ENCODE results near the gene CCDC172.
"Not testable (repeated sequence)": the region's sequence is repeated elsewhere in the genome, so short reads cannot be mapped to it uniquely, and the experiment has no call there.

CCDC172 gene

DNA sequence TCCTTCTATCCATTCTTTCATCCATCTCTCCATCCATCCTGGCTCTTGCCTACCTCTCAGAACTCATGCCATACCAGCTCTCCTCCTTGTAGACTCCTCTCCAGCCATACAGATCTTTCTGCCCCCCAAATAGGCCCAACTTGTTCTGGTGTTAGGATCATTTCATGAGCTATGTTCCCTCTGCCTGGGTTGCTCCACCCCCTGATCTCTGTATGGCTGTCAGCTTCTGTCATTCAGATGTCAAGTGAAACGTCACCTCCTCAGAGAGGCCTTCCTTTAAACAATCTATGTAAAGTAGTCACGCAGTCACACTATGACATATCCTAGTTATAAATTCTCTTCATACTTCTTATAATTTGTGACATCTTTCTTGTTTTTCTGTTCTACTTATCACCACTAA lies 61.1 kb downstream of the CCDC172 start:
- Mint-ChIP-seq H3K4me1 (no peaks in the 10 kb centered on the region), H3K27ac (no peak overlapping the region), H3K9me3 (no peaks in the 10 kb centered on the region), H3K27me3 (peaks cover 4% of the 10 kb centered on the region), H3K36me3 (ENCODE audit: low read depth) (no peaks in the 10 kb centered on the region), H3K4me3 (no peak overlapping the region)
- DNase-seq (no peak), ATAC-seq (no peak)

DNA sequence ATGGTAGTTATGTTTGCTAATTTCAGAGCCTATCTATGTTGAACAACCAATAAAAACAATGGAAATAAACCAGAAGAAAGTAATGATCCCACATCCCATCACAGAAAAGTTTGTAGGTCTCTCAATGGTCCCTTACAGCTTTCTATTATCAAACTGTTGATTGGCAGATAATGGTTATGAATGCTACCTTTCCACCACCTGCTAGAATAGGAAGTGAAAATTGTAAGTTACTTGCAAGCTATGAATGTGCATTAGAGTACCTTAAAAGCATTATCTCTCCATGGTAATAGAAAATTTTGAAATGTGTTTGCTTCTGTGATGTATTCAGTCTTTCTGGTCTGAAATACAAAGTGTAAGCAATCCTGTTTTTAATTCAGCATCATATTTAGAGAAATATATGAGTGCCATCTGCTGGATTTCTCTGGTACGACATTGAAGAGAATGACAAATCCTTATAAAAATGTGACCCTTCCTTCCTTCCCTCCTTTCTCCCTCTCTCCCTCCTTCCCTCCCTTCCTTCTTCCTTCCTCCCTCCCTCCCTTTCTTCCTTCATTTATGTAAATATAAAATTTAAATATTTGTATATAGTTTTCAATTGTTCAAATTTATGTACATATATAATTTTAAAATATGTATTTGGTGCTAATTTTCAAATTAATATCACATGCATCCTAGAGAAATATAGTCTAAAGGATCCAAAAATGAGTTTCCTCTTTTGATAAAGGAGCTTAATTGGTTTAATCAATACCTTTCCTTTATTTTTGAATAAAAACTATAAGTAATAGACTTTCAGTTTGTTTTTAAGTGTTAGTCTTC lies 62.0 kb downstream of the CCDC172 start:
- Mint-ChIP-seq H3K27ac (no peak overlapping the region), H3K4me1 (no peaks in the 10 kb centered on the region), H3K27me3 (peaks cover 7% of the 10 kb centered on the region), H3K9me3 (no peaks in the 10 kb centered on the region), H3K4me3 (no peak overlapping the region), H3K36me3 (ENCODE audit: low read depth) (no peaks in the 10 kb centered on the region)
- DNase-seq (no peak), ATAC-seq (no peak)

DNA sequence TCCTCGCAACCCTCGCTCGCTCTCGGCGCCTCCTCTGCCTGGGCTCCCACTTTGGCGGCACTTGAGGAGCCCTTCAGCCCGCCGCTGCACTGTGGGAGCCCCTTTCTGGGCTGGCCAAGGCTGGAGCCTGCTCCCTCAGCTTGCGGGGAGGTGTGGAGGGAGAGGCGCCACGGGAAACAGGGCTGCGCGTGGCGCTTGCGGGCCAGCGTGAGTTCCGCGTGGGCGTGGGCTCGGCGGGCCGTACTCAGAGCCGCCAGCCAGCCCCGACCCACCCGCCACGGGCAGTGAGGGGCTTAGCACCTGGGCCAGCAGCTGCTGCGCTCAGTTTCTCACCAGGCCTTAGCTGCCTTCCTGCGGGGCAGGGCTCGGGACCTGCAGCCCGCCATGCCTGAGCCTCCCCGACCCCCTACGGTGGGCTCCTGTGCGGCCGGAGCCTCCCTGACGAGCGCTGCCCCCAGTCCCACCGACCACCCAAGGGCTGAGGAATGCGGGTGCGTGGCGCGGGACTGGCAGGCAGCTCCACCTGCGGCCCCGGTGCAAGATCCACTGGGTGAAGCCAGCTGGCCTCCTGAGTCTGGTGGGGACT lies 69.1 kb downstream of the CCDC172 start:
- ATAC-seq; H3K4me1 Mint-ChIP-seq; H3K9me3 Mint-ChIP-seq; H3K36me3 Mint-ChIP-seq (ENCODE audit: low read depth); H3K27ac Mint-ChIP-seq; DNase-seq; H3K4me3 Mint-ChIP-seq; H3K27me3 Mint-ChIP-seq: not testable (repeated sequence)

DNA sequence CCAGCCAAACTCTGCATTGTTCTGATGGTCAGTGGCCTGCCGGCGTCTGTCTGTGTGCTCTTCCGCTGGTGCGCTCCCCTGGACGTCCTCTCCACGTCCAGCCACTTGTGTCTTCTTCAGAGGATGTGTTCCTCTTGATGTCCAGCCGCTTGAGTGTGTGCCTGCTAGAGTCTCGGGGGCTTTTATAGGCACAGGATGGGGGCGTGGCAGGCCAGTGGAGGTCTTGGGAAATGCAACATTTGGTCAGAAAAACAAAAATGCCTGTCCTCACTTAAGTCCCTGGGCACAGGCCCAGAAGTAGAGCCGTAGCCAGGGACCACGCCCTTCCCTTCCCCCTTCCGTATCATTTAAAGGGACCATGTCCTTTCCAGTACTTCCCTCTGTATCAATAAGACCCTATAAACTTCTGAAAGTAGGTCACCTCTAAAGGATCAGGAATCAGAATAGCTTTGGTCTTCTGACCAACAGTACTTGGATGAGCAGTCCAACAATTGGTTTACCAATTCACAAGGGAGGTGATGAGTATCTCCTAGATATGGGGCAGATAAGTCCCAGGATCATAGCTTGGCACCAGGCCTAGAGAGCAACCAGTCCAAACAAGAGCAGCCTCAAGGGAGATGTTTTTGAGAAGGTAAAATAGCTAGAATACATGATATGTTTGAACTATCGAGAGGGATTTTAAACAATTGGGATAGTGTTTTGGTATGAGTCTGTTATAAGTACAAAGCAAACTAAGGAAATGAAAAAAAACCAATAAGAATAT lies 71.2 kb downstream of the CCDC172 start:
- no peak for ATAC-seq
- Mint-ChIP-seq H3K27ac (no peak overlapping the region), H3K9me3 (no peaks in the 10 kb centered on the region), H3K4me1 (no peaks in the 10 kb centered on the region), H3K36me3 (ENCODE audit: low read depth) (no peaks in the 10 kb centered on the region), H3K27me3 (peaks cover 4% of the 10 kb centered on the region), H3K4me3 (no peak overlapping the region)
- no peak for DNase-seq

DNA sequence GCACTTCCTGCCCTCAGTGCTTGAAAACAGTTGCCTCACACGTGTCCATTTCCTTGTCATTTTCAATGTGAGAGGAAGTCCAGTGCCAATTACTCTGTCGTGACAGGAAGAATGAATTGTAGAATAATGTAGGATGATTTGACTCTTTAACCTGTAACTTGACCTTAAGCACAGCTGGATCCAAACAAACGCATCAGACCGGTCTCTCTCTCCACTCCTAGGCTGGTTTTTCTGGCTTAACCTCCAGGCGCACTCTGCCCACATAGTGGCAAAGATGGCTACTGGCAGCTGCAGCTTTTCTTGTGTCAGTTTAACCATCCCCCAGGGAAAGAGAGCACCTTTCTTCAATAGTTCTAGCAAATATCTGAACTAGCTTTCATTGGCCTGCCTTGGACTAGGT lies 74.0 kb downstream of the CCDC172 start:
- DNase-seq (no peak), ATAC-seq (no peak)
- Mint-ChIP-seq H3K4me3 (no peak overlapping the region), H3K9me3 (no peaks in the 10 kb centered on the region), H3K4me1 (no peaks in the 10 kb centered on the region), H3K27me3 (peaks cover 2% of the 10 kb centered on the region), H3K36me3 (ENCODE audit: low read depth) (no peaks in the 10 kb centered on the region), H3K27ac (no peak overlapping the region)

DNA sequence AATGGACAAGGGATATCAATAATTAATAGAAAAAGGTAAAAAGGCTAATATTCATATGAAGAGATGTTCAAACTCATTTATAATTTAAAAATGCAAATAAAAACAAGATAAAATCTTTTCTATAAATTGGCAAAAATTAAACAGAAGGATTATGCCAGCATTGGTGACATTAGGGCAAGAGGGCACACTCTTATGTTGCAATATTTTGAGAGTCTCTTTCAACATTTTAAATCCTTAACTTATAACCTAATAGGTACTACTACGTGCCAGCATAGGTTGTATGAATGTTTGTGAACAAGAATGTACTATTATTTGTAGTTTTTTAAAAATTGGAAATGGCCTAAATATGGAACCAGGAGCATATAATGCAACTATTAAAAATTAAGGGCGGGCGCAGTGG lies 78.6 kb downstream of the CCDC172 start:
- DNase-seq (no peak), ATAC-seq (no peak)
- Mint-ChIP-seq H3K36me3 (ENCODE audit: low read depth) (no peaks in the 10 kb centered on the region), H3K4me1 (no peaks in the 10 kb centered on the region), H3K27ac (no peak overlapping the region), H3K9me3 (peaks cover 4% of the 10 kb centered on the region), H3K4me3 (no peak overlapping the region), H3K27me3 (peaks cover 2% of the 10 kb centered on the region)

DNA sequence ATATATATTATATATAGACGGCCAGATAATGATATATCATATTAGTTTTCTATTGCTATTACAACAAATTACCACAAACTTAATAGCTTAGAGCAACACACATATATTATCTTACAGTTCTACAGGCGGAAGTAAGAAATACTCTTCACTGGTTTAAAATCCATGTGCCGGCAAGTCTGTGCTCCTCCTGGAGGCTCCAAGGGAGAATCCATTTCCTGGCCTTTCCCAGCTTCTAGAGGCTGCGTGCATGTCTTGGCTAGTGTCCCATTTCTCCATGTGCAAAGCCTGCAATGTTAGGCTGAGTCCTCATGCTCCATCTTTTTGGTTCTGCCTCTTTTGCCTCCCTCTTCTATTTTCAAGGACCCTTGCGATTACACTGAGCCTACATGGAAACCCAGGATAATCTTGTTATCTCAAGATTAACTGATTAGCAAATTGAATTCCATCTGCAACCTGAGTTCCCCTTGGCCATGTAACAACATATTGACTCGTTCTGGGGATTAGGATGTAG lies 79.5 kb downstream of the CCDC172 start:
- no peaks in the 10 kb centered on the region for H3K36me3 Mint-ChIP-seq (ENCODE audit: low read depth)
- ATAC-seq (no peak), DNase-seq (no peak)
- H3K9me3 Mint-ChIP-seq = peaks cover 4% of the 10 kb centered on the region
- H3K4me1 Mint-ChIP-seq = no peaks in the 10 kb centered on the region
- H3K4me3 Mint-ChIP-seq = no peak overlapping the region
- no peak overlapping the region for H3K27ac Mint-ChIP-seq
- H3K27me3 Mint-ChIP-seq = peaks cover 2% of the 10 kb centered on the region

- Mint-ChIP-seq H3K27me3 (peaks cover 4% of the 10 kb centered on the region), H3K9me3 (peaks cover 4% of the 10 kb centered on the region), H3K4me3 (no peak overlapping the region), H3K36me3 (ENCODE audit: low read depth) (no peaks in the 10 kb centered on the region), H3K4me1 (no peaks in the 10 kb centered on the region), H3K27ac (no peak overlapping the region)
- no peak for ATAC-seq
- no peak for DNase-seq
These were observed 84.5 kb downstream of the CCDC172 start for GRCh38 chr10:116408719-116409118.

DNA sequence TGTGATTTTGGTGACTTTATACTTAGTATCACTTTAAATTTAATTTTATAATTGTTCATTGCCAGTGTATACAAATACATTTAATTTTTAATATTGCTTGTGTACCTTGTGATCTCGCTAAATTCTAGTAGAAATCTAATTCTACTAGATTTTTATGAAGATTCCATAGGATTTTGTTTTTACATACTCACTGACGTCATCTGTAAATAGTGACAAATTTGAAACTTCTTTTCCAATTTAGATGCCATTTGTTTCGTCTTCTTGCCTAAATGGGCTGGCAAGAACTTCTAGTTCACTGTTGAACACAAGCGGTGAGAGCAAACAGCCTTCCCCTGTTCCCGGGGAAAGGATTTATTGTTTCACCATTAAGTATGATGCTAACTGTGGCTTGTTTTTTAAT lies 86.1 kb downstream of the CCDC172 start:
- Mint-ChIP-seq H3K27me3 (peaks cover 4% of the 10 kb centered on the region), H3K9me3 (peaks cover 4% of the 10 kb centered on the region), H3K4me3 (no peak overlapping the region), H3K27ac (no peak overlapping the region), H3K4me1 (no peaks in the 10 kb centered on the region), H3K36me3 (ENCODE audit: low read depth) (no peaks in the 10 kb centered on the region)
- no peak for DNase-seq
- ATAC-seq = no peak

DNA sequence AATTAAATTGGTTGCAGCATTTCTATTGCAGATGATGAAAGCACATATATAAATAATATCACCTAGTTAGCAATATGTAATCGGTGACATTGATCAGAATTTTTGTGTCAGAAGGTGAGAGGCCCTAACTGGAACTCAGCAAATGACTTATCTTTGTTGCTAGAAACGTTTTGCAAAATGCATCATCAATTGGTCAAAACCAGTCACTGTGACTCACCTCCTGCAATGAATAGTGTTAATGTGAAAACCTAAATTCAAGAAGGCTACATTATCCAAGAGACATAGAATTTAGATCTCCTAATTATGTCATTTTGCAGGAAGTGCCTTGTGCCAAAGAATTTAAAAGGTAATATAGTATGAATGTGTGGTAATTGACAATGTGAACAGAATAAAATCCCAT lies 93.6 kb downstream of the CCDC172 start:
- no peak overlapping the region for H3K4me3 Mint-ChIP-seq
- no peaks in the 10 kb centered on the region for H3K9me3 Mint-ChIP-seq
- no peaks in the 10 kb centered on the region for H3K4me1 Mint-ChIP-seq
- DNase-seq (no peak), ATAC-seq (no peak)
- H3K36me3 Mint-ChIP-seq (ENCODE audit: low read depth) = no peaks in the 10 kb centered on the region
- no peaks in the 10 kb centered on the region for H3K27me3 Mint-ChIP-seq
- no peak overlapping the region for H3K27ac Mint-ChIP-seq

DNA sequence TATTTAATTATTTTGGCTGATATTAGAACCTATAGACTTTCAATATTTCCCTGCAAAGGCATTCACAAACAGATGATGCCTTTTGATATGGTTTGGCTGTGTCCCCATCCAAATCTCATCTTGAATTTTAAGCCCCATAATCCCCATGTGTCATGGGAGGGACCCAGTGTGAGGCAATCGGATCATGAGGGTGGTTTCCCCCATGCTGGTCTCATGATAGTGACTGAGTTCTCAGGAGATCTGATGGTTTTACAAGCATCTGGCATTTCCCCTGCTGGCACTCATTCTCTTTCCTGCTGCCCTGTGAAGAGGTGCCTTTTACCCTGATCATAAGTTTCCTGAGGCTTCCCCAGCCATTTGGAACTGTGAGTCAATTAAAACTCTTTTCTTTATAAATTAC lies 94.1 kb downstream of the CCDC172 start:
- Mint-ChIP-seq H3K9me3 (no peaks in the 10 kb centered on the region), H3K27me3 (peaks cover 2% of the 10 kb centered on the region), H3K27ac (no peak overlapping the region), H3K4me3 (no peak overlapping the region), H3K36me3 (ENCODE audit: low read depth) (no peaks in the 10 kb centered on the region), H3K4me1 (no peaks in the 10 kb centered on the region)
- ATAC-seq (no peak), DNase-seq (no peak)

DNA sequence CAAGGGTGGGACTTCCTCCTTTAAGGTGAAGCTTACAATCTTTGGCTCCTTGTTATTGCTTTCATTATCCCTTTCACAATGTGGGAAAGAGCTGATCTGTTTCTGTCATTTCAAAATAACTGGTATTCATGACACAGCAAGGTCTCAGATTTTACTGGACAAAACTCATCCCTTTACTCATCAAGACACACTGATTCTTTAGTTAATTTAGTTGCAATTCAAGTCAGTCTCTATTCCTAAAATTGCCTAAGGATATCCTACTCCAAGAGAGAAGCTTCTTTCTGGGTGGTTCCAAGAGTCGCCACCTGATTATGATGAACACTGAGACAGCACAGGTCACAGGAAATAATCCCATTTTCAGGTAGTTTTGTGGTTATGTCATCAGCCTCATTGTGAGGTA lies 97.6 kb downstream of the CCDC172 start:
- no peak for DNase-seq
- Mint-ChIP-seq H3K9me3 (no peaks in the 10 kb centered on the region), H3K4me3 (no peak overlapping the region), H3K27ac (no peak overlapping the region), H3K27me3 (peaks cover 5% of the 10 kb centered on the region), H3K36me3 (ENCODE audit: low read depth) (no peaks in the 10 kb centered on the region), H3K4me1 (no peaks in the 10 kb centered on the region)
- ATAC-seq = no peak

GRCh38 chr10:116427671-116428070 lies 103.4 kb downstream of the CCDC172 start, which contains the start of gene PNLIPRP3:
Gene PNLIPRP3 (plus strand): TSS chr10:116427847. CDS start chr10:116428013, 166 bp downstream.
- no peaks in the 10 kb centered on the region for H3K4me1 Mint-ChIP-seq
- H3K9me3 Mint-ChIP-seq = no peaks in the 10 kb centered on the region
- DNase-seq = no peak
- ATAC-seq = no peak
- no peak within 1 kb of the TSS for H3K27ac Mint-ChIP-seq
- H3K36me3 Mint-ChIP-seq (ENCODE audit: low read depth) = no peaks in the 10 kb centered on the region
- no peak within 1 kb of the TSS for H3K4me3 Mint-ChIP-seq
- H3K27me3 Mint-ChIP-seq = peaks cover 5% of the 10 kb centered on the region

DNA sequence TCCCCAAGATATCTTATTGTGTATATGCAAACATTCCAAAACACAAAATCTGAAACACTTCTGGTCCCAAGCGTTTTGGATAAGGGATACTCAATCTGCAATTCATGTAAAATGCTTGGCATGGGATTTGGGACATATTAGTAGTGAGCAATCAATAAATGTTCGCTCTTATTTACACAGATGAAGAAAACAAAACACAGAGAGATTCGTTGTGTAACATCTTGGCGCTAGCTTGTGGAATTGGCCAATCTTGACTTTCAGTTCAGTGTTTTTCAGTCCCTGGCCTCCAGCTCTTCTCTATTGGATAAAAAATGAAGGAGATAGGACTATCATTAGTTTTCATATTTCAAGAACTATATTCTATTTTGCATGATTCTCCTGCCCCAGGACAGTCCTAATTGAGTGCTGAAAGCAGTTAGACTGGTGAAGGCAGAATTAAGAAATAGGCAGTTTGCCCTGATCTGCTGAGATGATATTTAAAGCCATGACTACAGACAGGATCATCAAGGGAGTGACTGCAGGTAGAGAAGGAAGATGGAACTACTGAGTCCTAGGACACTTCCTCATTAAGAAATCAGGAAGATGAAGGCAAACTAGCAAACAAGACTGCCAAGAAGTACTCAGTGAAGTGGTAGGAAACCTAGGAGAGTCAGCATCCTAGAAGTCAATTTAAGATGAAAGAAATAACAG lies 105.2 kb downstream of the CCDC172 start:
- Mint-ChIP-seq H3K36me3 (ENCODE audit: low read depth) (no peaks in the 10 kb centered on the region), H3K27me3 (peaks cover 3% of the 10 kb centered on the region), H3K4me1 (no peaks in the 10 kb centered on the region), H3K27ac (no peak overlapping the region), H3K9me3 (no peaks in the 10 kb centered on the region), H3K4me3 (no peak overlapping the region)
- no peak for DNase-seq
- no peak for ATAC-seq

Data from activated naive CD8-positive, alpha-beta T cell treated with anti-CD3 and anti-CD28 coated beads, Interleukin-2, amount 50 U/mL, for 24 hours (primary cell).